ENCODE measurements around the gene ZSWIM2.
A peak's percentile ranks its signal among the peaks of the same experiment; 100 is the strongest.
"Not testable (repeated sequence)": the region's sequence is repeated elsewhere in the genome, so short reads cannot be mapped to it uniquely, and the experiment has no call there.

The ZSWIM2 gene

DNA sequence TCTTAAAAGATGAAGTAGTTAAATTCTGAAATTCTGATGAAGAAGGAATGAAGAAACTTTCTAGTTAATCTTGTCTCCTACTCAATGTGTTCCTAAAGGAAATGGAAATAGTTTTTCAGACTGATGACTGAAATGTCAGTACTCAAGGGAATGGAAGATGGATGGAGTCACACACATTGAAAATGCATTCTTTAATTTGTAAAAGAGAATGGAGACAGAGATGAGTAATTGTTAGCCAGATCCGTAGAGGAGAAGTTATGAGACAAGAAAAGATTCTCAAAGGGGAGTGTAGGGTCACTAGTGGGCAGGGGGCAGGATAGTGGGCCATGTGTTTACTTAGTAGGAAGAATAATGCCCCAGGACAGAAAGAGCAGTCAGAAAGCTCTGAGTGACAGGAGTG lies 13.3 kb downstream of the ZSWIM2 start:
- no peak for DNase-seq

DNA sequence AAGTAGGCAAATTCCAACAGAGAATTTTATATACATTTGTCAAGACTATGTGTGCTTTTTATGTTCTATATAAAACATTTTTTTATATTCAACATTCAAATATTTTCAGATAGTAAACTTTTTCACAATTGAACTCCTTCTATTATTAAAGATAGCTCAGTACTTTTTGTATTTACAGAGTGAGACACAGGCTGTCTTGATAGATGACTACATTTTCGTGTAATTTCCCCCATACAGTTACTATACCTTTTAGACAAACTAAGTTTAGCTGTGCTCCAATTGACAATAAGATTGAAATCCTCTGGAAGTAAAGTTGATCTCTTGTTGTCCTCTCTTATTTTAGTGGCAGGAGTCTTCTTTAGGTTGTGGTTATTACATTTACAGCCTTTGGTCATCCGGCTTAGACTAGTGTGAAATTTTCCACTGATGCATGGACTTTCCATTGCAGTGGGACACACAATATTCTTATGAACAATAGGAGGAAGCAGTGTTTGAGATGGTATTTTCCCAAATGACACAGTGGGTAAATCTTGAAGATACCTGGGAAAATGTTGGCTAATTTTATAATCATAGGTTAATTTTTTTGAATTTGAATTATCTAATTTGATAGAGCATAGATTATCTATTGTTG lies 21.0 kb downstream of the ZSWIM2 start:
- no peak for DNase-seq

DNA sequence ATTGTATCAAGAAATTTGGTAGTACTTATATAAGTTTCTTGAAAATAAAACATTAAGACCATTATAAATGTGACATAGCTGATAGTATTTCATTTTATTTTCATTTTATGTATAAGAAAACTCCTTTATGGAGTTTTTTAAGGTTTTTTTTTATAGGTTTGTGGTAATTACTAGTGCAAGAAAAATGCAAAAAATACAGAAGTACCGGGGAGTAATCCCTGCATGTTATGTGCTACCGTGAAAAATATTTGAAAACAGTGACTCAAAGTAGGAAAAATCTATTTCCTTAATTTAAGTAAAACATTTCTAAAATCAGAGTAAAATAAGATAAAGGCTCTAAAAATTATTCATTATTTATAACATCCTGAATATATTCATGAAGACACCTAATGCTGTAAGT lies 21.6 kb downstream of the ZSWIM2 start:
- DNase-seq, result no peak

DNA sequence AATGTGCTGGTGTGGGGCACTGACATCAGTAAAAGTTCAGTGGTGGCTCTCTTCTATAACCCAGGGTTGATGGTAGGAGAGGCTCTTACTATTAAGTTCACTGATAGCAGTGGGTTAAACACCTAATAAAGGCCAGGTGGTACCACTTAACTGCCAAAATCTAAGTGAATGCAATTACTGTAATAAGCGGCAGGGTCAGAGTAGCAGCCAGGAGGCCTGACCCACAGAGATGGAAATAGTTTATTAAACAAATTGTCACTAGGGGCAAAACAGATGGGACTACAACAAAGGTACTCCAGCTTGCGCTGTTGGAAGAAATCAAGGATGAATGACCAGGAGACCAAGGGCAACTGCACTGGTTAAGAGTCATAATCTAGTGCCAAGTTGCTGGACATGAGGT lies 26.6 kb downstream of the ZSWIM2 start:
- DNase-seq, result no peak

DNA sequence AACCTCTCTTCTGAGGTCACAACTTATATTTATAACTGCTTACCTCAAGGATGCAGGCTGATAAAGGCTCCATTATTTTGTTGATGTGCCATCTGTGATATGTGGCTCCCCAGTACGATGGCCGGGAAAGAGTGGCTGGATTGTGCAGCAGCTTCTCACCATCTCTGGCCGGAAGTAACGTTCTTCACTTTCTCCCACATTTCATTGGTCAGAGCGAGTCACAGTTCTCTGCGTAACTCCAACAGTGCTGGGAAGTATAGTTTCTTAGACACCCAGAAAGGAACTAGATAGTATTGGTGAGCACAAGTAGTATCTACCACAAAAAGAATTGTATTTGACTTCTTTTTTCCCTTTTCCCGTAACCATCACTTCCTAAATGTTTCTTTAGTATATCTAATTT lies 28.7 kb downstream of the ZSWIM2 start:
- DNase-seq, result no peak

DNA sequence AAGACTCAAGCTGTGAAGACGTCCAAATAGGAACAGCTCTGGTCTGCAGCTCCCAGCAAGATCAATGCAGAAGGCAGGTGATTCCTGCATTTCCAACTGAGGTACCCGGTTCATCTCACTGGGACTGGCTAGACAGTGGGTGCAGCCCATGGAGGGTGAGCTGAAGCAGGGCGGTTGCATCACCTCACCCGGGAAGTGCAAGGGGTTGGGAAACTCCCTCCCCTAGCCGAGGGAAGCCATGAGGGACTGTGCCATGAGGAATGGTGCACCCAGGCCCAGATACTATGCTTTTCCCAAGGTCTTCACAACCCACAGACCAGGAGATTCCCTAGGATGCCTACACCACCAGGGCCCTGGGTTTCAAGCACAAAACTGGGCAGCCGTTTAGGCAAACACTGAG lies 37.2 kb downstream of the ZSWIM2 start:
- DNase-seq, result not testable (repeated sequence)

DNA sequence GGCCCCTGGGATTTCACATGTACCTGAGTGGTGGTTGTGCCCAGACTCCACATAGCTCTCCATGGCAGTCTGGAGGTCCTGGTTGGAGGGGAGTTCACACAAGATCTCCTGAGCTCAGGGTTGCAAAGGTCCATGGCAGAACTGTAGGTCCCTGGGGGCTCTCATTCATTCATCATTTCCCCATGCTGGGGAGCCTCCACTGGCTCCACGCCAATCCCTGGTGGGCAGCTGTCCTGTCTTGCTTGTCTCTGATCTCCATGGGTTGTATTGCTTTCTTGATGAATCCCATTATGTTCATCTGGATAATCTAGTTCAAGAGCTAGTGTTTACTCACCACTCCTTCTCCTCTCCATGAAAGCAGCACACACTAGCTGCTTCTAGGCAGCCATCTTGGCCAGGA lies 42.4 kb downstream of the ZSWIM2 start:
- DNase-seq, result no peak

DNA sequence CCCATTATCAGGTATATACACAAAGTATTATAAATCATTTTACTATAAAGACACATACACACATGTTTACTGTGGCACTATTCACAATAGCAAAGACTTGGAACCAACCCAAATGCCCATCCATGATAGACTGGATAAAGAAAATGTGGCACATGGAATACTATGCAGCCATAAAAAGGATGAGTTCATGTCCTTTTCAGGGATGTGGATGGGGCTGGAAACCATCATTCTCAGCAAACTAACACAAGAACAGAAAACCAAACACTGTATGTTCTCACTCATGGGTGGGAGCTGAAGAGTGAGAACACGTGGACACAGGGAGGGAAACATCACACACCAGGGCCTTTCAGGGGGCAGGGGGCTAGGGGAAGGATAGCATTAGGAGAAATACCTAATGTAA lies 50.4 kb downstream of the ZSWIM2 start:
- DNase-seq, result not testable (repeated sequence)

DNA sequence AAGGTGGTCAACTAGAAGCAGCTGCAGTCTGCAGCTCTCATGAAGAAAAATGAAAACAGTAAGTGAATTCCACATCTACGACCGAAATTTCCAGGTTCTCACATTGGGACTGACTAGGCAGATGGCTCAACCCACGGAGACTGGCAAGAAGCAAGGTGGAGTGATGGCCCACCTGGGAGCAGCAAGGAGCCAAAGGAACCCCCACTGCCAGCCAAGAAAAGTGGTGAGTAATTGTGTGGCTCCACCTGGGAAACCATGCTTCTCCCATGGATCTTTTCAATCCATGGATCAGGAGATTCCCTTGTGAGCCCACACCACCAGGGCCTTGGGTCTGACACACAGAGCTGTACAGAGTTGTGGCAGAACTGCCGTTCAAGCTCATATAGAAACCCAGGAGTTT lies 64.0 kb downstream of the ZSWIM2 start:
- no peak for DNase-seq

DNA sequence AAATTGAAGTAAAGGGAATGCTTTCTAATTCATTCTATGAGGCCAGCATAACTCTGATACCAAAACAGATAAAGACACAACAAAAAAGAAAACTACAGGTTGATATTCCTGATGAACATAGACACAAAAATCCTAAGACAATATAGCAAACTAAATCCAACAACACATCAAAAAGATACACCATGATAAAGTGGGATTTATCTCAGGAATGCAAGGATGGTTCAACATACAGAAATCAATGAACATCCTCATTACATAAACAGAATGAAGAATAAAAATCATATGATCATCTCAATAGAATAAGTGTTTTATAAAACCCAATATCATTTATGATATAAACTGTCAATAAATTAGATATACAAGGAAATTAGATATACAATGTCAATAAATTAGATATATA lies 65.7 kb downstream of the ZSWIM2 start:
- DNase-seq, result no peak

DNA sequence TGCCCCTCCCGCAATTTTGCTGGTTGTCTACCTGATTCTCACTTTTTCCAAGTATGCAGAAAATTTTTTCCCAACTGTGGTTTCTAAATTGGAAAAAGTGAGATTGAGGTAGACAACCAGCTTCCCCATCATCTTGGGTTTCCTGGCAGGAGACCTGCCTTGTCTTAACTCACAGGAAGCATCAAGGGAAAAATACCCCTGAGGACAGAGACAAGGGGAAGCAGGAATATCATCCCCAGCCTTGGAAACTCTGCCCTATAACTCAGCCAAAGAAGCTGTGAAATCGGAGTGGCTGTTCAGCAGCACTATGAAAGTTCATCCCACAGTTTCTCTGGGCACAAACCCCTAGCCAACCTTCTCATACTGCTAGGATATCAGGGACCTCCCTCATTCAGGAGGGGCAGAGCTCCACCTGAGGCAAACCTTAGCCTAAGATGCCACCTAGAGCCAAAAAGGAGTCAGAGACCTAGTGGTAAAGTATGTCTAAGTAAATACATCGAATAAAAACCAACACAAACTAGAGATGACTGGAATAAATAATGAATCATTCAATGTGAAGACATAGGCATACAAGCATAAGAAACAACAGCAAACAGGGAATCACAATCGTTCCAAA lies 68.2 kb downstream of the ZSWIM2 start:
- peak; percentile 6 for DNase-seq
